Ovary (tissue), 3 donors: Measurements from ENCODE around the gene MTCL3.

Experiments used
- EP300 ChIP-seq: sonication (generic); formaldehyde crosslinking; IDR thresholded peaks from one replicate; pipeline ENCODE4 v1.6.1; 2017; ENCODE audit warnings: antibody characterized with exemption
- TF ChIP-seq, protein P1 (sequence below), 3 donors: fragments of 450-650 bp in 2 of 3; fragments of 200-600 bp in 1 of 3; IDR thresholded peaks; one replicate each; pipeline versions ENCODE4 v1.5.1 to v1.8.0; 2016 to 2022; ENCODE audit warnings: antibody characterized with exemption in 3 of 3, mild to moderate bottlenecking in 1 of 3
- donor health status: DM: no; HTN: no; CAD: no.

DNA sequence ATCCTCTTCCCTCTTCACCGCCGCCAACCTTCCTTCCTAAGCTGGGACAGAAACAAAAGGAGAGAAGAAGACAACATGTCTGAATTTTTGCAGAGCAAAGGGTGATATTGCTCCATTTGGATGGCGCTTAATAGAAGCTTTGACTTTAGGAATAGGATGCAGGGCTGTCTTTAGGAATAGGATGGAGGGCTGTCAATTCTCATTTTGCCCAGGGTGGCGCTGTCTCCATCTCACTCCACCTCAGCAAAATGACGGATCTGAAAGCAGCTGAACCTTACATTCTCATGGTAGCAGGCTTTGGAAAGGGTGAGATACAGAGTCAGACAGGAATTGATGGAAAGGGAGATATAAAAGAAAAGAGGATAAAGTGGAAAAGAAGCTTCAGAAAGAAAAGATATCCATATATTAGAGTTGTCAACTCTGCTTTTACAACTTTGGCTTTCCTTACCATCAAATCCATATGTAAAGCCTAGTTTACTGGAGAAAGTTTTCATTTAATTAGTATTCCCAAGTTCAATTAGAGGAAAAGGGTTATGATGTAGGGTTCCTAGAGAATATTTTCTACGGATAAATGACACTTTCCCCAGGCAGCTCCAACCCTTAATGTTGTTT, 2.4 kb downstream of the MTCL3 start:
- TF ChIP-seq, protein P1, sequence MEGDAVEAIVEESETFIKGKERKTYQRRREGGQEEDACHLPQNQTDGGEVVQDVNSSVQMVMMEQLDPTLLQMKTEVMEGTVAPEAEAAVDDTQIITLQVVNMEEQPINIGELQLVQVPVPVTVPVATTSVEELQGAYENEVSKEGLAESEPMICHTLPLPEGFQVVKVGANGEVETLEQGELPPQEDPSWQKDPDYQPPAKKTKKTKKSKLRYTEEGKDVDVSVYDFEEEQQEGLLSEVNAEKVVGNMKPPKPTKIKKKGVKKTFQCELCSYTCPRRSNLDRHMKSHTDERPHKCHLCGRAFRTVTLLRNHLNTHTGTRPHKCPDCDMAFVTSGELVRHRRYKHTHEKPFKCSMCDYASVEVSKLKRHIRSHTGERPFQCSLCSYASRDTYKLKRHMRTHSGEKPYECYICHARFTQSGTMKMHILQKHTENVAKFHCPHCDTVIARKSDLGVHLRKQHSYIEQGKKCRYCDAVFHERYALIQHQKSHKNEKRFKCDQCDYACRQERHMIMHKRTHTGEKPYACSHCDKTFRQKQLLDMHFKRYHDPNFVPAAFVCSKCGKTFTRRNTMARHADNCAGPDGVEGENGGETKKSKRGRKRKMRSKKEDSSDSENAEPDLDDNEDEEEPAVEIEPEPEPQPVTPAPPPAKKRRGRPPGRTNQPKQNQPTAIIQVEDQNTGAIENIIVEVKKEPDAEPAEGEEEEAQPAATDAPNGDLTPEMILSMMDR (IDR thresholded peaks at IDR 0.05): no peak
- TF ChIP-seq EP300: no peak
